Large intestine (tissue), 3 donors: ENCODE data around the gene WASF3. TPM values are rescaled to one million over a fixed set of nuclear protein-coding genes. Genes with fewer than 3 reads are reported as not detected.

Experiments used
- DNase-seq, 2 donors: peaks; one replicate each; pipeline versions ENCODE4 v3.0.0 to v3.0.0-alpha.2; 2013
- H3K27ac ChIP-seq: one replicate; pipeline ENCODE4 v1.5.1; 2013; ENCODE audit warnings: low read length
- H3K27me3 ChIP-seq: 2 replicates; pipeline ENCODE4 v1.6.1; 2013; ENCODE audit warnings: low read length; ENCODE audit not compliant: control insufficient read depth, insufficient read depth
- H3K36me3 ChIP-seq: 2 replicates; pipeline ENCODE4 v1.6.1; 2013; ENCODE audit warnings: low read length; ENCODE audit not compliant: control insufficient read depth, insufficient read depth
- H3K4me1 ChIP-seq: one replicate; pipeline ENCODE4 v1.6.1; 2013; ENCODE audit warnings: low read length; ENCODE audit not compliant: control insufficient read depth, insufficient read depth
- H3K4me3 ChIP-seq: one replicate; pipeline ENCODE4 v1.5.1; 2013; ENCODE audit warnings: low read length
- H3K9me3 ChIP-seq: one replicate; pipeline ENCODE4 v1.6.1; 2013; ENCODE audit warnings: mild to moderate bottlenecking, low read depth, low read length, moderate library complexity; ENCODE audit not compliant: control insufficient read depth
- WGBS: methylation state at CpG from one replicate; pipeline ENCODE4 v1.1.5; 2013; ENCODE audit warnings: low lambda C conversion rate; ENCODE audit not compliant: insufficient coverage; 5-methylcytosine and 5-hydroxymethylcytosine counted together
- polyA plus RNA-seq: library from polyadenylated mRNA; unstranded; fragments of 120-200 nt; gene quantifications from one replicate; pipeline ENCODE4 v1.2.1, GENCODE V29; 2013

The WASF3 gene
- polyA plus RNA-seq, 1 donor, result 4.6 TPM

DNA sequence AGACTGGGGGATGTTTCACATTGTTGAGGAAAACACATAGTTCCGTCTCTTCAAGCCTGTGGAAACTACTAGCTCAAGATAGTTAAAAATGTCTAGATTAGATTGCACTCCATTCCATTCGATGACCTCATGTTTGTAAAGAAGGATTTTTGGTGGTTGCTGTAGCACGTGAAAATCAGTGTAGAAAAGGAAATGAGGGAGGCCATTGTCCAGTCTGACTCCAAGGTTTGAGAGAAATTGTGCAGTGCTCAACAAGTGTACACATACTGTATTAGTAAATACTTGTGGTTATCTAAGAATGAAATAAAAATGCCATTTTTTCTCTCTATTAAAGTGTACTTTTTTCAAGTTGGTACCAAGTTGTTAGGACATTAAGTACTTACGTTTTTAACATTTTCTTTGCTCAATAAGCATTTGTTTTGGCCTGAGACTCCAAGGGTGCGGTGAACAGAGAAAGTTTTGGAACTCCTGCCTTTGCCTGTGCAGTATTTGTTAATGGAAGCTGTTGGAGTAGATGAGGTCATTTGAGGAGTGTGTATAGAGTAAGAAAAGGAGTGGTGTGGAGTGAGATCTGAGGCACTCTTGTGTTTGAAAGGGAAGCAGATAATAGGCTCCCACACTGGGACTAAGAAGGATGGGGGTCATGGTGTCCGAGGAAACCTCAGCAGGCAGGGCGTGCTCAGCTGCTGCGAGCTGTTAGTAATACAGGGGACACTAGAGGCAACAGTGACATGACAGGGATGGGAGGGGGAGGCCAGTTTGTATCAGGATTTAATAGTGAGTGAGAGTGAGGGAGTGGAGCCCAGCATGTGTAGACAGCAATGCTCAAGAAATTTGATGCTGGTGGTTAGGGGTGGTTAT, 4.4 kb downstream of the WASF3 start:
- Histone ChIP-seq H3K4me1 (no peaks in the 10 kb centered on the region), H3K9me3 (no peaks in the 10 kb centered on the region), H3K4me3 (no peak overlapping the region), H3K27ac (no peak overlapping the region), H3K27me3 (peaks cover 22% of the 10 kb centered on the region), H3K36me3 (no peaks in the 10 kb centered on the region)
- no peak for DNase-seq
- WGBS, result 31% methylated on average over 2 of the region's 8 CpGs

DNA sequence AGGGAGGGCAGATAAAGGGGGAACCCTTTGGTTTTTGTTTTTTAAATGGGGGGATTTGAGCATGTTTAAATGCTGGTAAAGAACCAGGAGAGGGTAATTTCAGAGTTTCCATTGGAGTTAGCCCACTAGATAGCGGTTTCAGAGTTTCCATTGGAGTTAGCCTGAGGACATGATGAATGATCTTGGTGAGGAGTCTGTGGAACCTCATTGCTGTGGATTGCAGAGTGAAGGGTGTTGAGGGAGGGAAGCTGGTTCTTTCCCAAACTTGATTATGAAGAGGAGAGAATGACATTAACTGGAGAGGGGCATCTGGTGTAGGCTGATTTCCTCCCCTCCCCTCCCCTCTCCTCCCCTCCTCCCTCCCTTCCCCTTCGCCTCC, 5.0 kb downstream of the WASF3 start:
- no CpG with 5 or more reads among the region's 2 CpGs for WGBS
- no peaks in the 10 kb centered on the region for H3K4me1 ChIP-seq
- H3K4me3 ChIP-seq, result no peak overlapping the region
- H3K27me3 ChIP-seq, result peaks cover 19% of the 10 kb centered on the region
- DNase-seq, result no peak
- no peaks in the 10 kb centered on the region for H3K36me3 ChIP-seq
- H3K27ac ChIP-seq, result no peak overlapping the region
- no peaks in the 10 kb centered on the region for H3K9me3 ChIP-seq

DNA sequence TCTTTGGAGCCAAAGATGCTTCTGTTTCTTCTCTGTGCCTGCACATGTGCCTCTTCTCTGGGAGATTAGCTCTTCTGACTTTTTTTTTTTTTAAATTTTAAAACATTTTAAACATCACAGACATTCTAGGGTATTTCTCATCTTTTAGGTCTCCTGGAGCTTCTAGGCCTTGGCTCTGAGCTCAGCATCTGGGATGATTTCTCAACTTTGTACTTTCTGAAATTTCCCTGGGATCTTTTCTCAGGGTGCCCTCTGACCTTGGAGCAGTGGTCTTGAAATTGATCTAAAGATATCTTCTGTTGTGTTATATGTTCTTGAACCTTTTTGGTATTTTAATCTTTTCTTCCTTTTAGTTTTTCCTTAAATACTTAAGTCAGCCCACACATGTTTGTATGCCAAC, 6.2 kb downstream of the WASF3 start:
- Histone ChIP-seq H3K9me3 (no peaks in the 10 kb centered on the region), H3K27ac (no peak overlapping the region), H3K36me3 (no peaks in the 10 kb centered on the region), H3K27me3 (peaks cover 13% of the 10 kb centered on the region), H3K4me3 (no peak overlapping the region), H3K4me1 (no peaks in the 10 kb centered on the region)
- no peak for DNase-seq

DNA sequence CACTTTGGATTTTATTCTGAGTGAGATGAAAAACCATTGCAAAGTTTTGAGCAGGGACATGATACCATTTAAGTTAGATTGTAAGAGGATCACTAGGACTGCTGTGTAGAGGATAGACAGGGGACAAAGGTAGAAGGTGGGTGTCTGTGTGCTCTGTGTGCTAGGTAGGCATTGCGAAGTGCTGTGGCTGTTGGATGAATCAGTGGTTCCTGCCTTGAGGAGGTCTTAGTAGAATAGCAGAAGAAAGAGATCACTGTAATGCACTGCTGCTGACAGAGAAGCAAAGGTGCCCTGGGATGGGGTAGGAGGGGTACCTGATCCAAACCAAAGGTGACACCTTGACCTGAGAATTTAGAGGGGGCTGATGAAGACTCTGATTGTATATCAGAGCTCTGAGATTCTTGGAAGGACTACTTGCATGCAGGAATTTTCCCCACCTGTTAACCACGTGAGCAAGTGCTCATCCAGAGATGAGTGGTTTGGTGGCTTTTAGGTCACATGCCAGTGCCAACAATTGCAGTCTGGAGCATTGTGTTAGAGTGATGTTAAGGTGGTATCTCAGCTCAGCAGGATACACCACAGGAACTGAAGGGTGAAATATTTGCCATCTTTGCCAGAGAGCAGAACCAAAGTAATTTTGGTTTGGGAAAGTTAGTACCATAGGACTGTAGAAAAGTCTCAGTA, 10.8 kb downstream of the WASF3 start:
- H3K27me3 ChIP-seq, result no peaks in the 10 kb centered on the region
- no peak overlapping the region for H3K27ac ChIP-seq
- no peaks in the 10 kb centered on the region for H3K9me3 ChIP-seq
- H3K36me3 ChIP-seq, result no peaks in the 10 kb centered on the region
- H3K4me1 ChIP-seq, result no peaks in the 10 kb centered on the region
- no peak for DNase-seq
- no CpG with 5 or more reads among the region's 2 CpGs for WGBS
- no peak overlapping the region for H3K4me3 ChIP-seq

DNA sequence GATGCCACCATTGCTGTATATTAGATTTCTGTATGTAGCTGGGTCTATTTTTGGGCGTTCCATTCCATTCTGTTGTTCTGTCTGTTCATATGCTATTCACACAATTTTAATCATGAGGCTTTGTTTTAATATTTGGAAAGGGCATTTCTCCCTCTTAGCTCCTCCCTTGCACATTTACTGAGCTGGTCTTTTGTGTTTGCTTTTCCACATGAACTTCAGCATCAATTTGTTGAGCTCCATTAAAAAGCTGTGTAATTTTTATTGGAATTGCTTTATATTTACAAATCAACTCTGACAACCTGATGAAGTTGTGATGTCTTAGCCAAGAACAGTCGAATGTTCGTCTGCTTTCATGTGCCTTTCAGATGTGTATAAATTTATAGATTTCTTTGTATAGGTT, 14.0 kb downstream of the WASF3 start:
- Histone ChIP-seq H3K9me3 (no peaks in the 10 kb centered on the region), H3K27me3 (no peaks in the 10 kb centered on the region), H3K4me1 (no peaks in the 10 kb centered on the region), H3K4me3 (no peak overlapping the region), H3K27ac (no peak overlapping the region), H3K36me3 (no peaks in the 10 kb centered on the region)
- no peak for DNase-seq
- 80% methylated on average over 1 of the region's 3 CpGs for WGBS

DNA sequence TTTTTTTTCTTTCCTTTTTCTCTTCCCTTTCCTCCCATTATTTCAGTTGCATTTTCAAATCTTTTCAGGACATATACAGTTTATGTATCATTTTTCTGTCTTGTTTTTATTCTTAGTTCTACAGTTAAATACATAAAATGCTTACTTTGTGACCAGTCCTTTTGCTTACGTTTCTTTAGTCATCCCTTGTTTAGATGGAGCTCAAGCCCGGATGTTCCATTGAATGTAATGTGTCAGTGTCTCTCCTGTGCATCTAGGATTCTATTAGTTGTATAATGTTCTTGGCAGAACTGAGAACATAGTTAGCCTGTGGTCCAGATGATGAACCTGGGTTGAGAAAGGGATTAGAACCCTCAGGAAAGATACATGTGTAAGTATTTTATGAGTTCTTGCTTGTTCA, 17.8 kb downstream of the WASF3 start:
- Histone ChIP-seq H3K9me3 (no peaks in the 10 kb centered on the region), H3K4me1 (no peaks in the 10 kb centered on the region), H3K4me3 (no peak overlapping the region), H3K27ac (no peak overlapping the region), H3K36me3 (no peaks in the 10 kb centered on the region), H3K27me3 (no peaks in the 10 kb centered on the region)
- 100% methylated on average over 1 of the region's 2 CpGs for WGBS
- no peak for DNase-seq

DNA sequence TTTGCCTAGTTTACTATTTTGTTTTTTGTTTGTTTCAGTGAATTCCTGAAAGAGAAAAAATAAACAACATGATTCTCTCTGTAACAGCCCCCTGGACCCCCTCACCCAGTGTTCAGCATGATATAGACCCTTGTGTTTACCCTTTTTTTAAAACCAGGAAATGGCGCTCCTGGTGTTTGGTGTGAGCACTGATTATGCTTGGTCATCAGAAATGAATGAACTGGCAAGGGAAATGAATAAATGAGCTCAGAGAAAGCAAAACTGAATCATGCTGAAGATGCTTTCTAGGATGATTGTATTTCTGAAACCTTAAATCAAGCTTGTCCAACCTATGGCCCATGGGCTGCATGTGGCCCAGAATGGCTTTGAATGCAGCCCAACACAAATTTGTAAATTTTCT, 22.1 kb downstream of the WASF3 start:
- no peaks in the 10 kb centered on the region for H3K9me3 ChIP-seq
- no peak for DNase-seq
- WGBS, result no CpG with 5 or more reads among the region's 1 CpG
- no peak overlapping the region for H3K27ac ChIP-seq
- no peaks in the 10 kb centered on the region for H3K36me3 ChIP-seq
- no peak overlapping the region for H3K4me3 ChIP-seq
- no peaks in the 10 kb centered on the region for H3K27me3 ChIP-seq
- no peaks in the 10 kb centered on the region for H3K4me1 ChIP-seq

DNA sequence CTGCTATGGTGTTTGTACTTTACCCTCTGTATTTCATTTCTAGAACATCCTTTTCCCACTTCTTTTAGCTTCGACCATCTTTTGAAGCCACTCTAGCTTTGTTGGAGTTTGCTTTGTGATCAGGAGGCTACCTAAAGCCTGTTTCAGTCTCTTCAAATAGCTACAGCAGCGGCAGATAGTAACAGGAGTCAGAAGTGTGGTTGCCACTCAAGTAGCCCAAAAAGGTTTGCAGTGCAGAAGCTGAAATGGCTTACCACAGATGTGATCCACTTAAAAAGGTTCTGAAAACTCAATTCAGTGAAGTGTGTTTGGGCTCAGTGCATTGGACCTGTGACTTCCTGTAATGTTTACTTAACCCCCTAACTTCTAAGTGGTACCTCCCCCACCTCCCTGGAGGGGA, 26.2 kb downstream of the WASF3 start:
- Histone ChIP-seq H3K4me1 (no peaks in the 10 kb centered on the region), H3K27me3 (no peaks in the 10 kb centered on the region), H3K9me3 (no peaks in the 10 kb centered on the region), H3K27ac (no peak overlapping the region), H3K4me3 (no peak overlapping the region), H3K36me3 (no peaks in the 10 kb centered on the region)
- no peak for DNase-seq
- no CpG with 5 or more reads among the region's 2 CpGs for WGBS

DNA sequence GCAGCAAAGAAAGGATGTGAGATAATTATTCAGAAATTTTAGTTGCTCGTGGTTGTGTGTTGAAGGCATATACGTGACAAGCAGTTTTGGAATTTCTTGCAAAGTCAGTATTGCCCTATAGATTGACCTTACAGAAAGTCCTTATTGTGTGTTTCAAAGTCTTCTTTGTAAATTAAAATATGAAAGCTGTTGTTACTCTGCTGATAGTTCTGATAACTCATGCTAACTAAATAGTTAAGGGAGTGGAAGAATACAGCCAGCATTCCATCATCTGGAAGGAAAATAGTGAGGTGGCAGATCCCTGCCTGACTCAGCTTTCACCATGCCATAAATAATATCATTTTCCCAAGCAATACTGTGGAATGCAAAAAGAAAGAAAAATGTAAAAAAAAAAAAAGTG, 27.2 kb downstream of the WASF3 start:
- Histone ChIP-seq H3K9me3 (no peaks in the 10 kb centered on the region), H3K4me1 (no peaks in the 10 kb centered on the region), H3K4me3 (no peak overlapping the region), H3K27ac (no peak overlapping the region), H3K36me3 (no peaks in the 10 kb centered on the region), H3K27me3 (no peaks in the 10 kb centered on the region)
- WGBS, result 80% methylated on average over 1 of the region's 2 CpGs
- DNase-seq, result no peak

DNA sequence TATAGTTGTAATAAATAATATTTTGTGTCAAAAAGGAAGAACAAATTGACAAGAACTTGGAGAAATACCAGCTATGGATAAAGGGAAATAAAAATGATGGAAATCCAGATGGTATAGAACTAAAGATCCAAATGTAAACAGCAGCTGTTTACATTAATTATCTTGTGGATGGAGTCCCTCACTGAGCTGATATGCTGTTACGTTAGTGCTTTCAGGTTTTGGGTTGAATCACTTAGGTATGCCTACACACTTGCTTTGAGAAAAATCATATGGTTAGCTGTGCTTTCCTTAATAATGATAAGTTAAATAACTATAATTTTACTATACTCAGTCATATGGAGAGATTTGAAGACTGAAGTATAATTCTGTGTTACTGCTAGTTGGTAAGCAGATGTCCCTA, 27.7 kb downstream of the WASF3 start:
- DNase-seq, result no peak
- no peaks in the 10 kb centered on the region for H3K9me3 ChIP-seq
- H3K4me3 ChIP-seq, result no peak overlapping the region
- H3K27me3 ChIP-seq, result no peaks in the 10 kb centered on the region
- H3K36me3 ChIP-seq, result no peaks in the 10 kb centered on the region
- WGBS, result no CpG with 5 or more reads among the region's 1 CpG
- H3K27ac ChIP-seq, result no peak overlapping the region
- no peaks in the 10 kb centered on the region for H3K4me1 ChIP-seq

DNA sequence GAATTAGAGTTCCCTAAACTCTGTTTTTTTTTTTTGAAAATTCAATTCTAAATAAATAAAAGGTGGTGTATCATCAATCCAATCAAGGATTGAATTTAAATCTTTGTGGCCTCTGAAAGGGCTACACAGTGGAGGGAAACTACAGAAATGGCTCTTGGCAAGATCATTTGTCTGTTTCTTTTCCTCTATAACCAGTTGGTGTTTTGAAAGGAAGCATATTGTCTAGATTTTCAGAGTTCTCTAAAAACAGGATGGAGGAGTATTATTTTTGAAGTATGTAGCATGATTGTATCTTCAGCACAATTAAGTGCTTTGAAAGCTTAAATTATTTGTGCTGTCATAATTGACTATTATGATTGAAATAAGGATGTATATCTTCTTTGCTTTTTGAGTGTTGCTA, 29.8 kb downstream of the WASF3 start:
- DNase-seq, result no peak
- H3K27ac ChIP-seq, result no peak overlapping the region
- H3K4me3 ChIP-seq, result no peak overlapping the region
- H3K27me3 ChIP-seq, result no peaks in the 10 kb centered on the region
- no peaks in the 10 kb centered on the region for H3K9me3 ChIP-seq
- H3K36me3 ChIP-seq, result no peaks in the 10 kb centered on the region
- H3K4me1 ChIP-seq, result no peaks in the 10 kb centered on the region
